ENCODE measurements around the gene ITPR1.

ITPR1 gene

DNA sequence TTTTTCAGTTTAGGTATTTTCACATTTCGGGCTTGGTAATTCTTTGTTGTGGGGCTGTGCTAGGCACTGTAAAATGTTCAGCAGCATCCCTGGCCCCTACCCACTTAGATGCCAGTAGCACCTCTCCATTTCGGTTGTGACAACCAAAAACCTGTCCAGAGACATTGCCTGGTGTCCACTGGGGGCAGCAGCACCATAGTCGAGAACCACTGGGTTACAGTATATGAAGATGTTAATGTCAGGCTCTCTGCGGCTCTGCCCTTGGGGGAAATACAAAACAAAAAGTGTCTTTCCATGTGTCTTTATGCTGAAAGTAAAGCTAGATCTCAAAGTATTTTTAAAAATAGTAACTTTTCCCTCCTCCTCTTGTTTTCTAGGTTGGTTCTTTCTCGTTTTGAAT is 177.2 kb downstream of the ITPR1 start:
- no peak overlapping the region for H3K27ac Mint-ChIP-seq
- H3K4me1 Mint-ChIP-seq: no peaks in the 10 kb centered on the region
- H3K27me3 Mint-ChIP-seq: no peaks in the 10 kb centered on the region
- H3K9me3 Mint-ChIP-seq: no peaks in the 10 kb centered on the region
- peaks cover 26% of the 10 kb centered on the region for H3K36me3 Mint-ChIP-seq
- no peak for DNase-seq
- CTCF ChIA-PET: interaction anchor here (0.6 to 0.7 kb wide), 2 partner anchors 14 to 327 kb away, joined by 3 read pairs; no protein-coding TSS in a partner anchor
- H3K4me3 Mint-ChIP-seq: no peak overlapping the region

DNA sequence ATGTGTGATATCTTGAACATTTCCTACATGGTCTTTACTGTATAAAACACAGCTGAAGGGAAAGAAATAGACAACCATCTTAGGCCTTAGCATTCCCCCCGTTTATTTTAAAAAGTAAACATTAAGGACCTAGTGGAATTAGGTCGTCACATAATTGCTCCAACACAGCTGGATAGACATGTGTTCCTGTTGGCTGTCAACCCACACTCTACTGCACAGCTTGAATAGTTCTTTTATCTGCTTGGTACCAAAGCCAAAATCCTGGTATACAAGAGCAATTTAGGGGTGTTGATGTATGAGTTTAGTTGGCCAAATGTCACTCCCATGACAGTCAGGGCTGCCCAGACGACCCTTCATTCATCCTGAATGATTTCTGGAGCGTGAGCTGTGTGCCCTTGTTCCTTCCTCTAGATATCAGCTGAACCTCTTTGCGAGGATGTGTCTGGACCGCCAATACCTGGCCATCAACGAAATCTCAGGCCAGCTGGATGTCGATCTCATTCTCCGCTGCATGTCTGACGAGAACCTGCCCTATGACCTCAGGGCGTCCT is 179.7 kb downstream of the ITPR1 start:
- H3K9me3 Mint-ChIP-seq: no peaks in the 10 kb centered on the region
- CTCF ChIA-PET: interaction anchor here (0.9 kb wide), 1 partner anchor 39 kb away, joined by 3 read pairs; no protein-coding TSS in a partner anchor
- peaks cover 24% of the 10 kb centered on the region for H3K36me3 Mint-ChIP-seq
- no peak overlapping the region for H3K27ac Mint-ChIP-seq
- H3K4me1 Mint-ChIP-seq: no peaks in the 10 kb centered on the region
- H3K27me3 Mint-ChIP-seq: no peaks in the 10 kb centered on the region
- H3K4me3 Mint-ChIP-seq: no peak overlapping the region
- DNase-seq: no peak

DNA sequence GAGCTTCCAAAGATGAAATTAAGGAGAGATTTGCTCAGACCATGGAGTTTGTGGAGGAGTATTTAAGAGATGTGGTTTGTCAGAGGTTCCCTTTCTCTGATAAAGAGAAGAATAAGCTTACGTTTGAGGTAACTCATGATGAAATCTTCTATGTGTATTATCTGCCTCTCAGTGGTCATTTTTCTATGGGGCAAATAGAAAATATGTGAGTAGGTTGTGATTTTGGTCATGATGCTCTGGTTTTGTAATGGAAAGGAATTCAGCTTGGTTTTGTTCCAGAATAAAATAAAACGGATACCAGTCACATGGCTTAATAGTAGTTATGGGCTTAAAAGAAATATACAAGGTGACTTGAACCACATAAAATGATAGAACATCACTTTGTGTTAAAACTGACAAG is 181.1 kb downstream of the ITPR1 start:
- H3K27me3 Mint-ChIP-seq: no peaks in the 10 kb centered on the region
- H3K9me3 Mint-ChIP-seq: no peaks in the 10 kb centered on the region
- H3K4me3 Mint-ChIP-seq: no peak overlapping the region
- DNase-seq: no peak
- H3K27ac Mint-ChIP-seq: no peak overlapping the region
- H3K36me3 Mint-ChIP-seq: peaks cover 23% of the 10 kb centered on the region
- CTCF ChIA-PET: interaction anchor here (1.4 to 1.5 kb wide), 2 partner anchors 13 to 38 kb away, joined by 4 read pairs; no protein-coding TSS in a partner anchor
- no peaks in the 10 kb centered on the region for H3K4me1 Mint-ChIP-seq

DNA sequence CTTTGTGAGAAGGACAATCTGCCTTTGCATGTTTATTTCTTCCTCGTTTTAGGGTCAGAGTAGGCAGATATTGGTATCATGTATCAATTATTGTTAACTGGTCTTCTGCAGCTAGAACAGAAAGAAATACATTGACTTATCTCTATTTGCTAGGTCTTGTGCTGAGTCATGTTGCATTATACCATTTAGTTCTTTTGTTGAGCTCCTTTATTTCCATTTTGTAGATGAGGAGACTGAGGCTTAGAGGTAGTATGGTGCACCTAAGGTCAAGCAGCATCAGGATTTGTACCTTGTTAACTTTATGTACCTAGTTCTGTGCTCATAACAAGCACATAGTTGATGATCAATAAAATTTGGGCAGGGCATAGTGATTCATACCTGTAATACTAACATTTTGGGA is 182.6 kb downstream of the ITPR1 start:
- no peaks in the 10 kb centered on the region for H3K27me3 Mint-ChIP-seq
- peaks cover 19% of the 10 kb centered on the region for H3K36me3 Mint-ChIP-seq
- no peak for DNase-seq
- no peak overlapping the region for H3K4me3 Mint-ChIP-seq
- H3K27ac Mint-ChIP-seq: no peak overlapping the region
- H3K9me3 Mint-ChIP-seq: no peaks in the 10 kb centered on the region
- CTCF ChIA-PET: no interaction called here
- H3K4me1 Mint-ChIP-seq: no peaks in the 10 kb centered on the region

DNA sequence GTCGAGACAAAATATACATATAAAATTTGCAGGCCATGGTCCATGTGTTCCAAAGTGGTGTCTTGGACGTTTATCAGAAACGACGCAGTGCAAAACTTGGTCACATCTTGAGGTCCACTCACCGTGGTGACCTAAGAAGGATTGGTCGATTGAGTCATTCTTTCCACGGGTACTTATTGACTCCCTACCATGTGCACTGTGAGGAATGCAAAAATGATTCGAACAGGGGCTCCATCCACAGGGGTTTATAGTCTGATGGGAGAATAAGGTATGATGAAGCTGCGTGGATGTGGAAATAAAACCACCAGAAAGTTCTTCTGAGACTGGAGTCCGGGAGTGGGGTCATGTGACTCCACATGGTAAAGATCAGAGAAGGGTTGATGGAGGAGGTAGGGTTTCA is 185.2 kb downstream of the ITPR1 start:
- CTCF ChIA-PET: no interaction called here

DNA sequence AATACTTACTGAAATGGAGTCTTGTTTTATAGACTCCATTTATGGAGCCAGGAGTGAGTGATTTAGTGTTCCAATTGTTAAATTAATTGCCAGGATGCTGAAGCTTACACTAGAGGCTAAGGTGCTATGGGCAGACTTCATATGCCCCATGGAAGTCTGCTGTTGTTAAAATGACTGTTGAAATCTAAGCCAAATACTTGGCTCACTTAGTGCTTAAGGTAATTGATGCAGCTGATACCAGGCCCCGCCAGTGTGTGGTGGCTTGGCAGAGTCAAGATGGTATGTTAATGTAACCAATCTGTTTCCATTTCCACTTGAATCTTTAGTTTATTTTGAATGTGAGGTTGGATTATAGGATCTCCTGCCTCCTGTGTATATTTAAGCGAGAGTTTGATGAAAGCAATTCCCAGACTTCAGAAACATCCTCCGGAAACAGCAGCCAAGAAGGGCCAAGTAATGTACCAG is 187.1 kb downstream of the ITPR1 start:
- H3K4me3 Mint-ChIP-seq: no peak overlapping the region
- peaks cover 24% of the 10 kb centered on the region for H3K36me3 Mint-ChIP-seq
- CTCF ChIA-PET: no interaction called here
- peaks cover 6% of the 10 kb centered on the region for H3K4me1 Mint-ChIP-seq
- no peak for DNase-seq
- H3K9me3 Mint-ChIP-seq: no peaks in the 10 kb centered on the region
- no peaks in the 10 kb centered on the region for H3K27me3 Mint-ChIP-seq
- H3K27ac Mint-ChIP-seq: no peak overlapping the region

More for the DNA sequence above, 185.2 kb downstream of the ITPR1 start:
- H3K9me3 Mint-ChIP-seq: no peaks in the 10 kb centered on the region
- H3K27ac Mint-ChIP-seq: no peak overlapping the region
- H3K4me3 Mint-ChIP-seq: no peak overlapping the region
- peaks cover 20% of the 10 kb centered on the region for H3K36me3 Mint-ChIP-seq
- no peaks in the 10 kb centered on the region for H3K27me3 Mint-ChIP-seq
- H3K4me1 Mint-ChIP-seq: no peaks in the 10 kb centered on the region
- no peak for DNase-seq

DNA sequence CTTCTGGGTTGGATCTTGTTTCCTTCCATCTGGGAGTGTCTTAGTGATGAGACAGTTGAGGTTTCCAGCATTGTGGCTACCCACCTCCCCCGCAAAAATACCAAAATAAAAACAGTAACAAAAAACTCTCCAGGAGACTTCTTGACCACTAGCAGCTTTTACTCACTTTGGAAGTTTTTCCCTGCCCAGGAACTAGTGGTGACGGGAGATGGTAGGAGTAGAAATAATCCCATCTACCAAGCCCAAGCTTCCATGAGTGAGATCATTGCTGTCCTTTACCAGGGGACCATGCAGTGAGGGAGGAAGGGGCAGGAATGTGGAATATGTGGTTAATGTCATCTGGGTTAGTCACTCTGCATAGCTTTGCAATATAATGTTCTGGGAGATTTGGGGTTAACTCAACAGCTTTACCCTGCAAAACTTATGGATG is 187.7 kb downstream of the ITPR1 start:
- peaks cover 6% of the 10 kb centered on the region for H3K4me1 Mint-ChIP-seq
- H3K27ac Mint-ChIP-seq: no peak overlapping the region
- CTCF ChIA-PET: interaction anchor here (1.1 kb wide), 1 partner anchor 31 kb away, joined by 3 read pairs; no protein-coding TSS in a partner anchor
- H3K36me3 Mint-ChIP-seq: peaks cover 26% of the 10 kb centered on the region
- no peaks in the 10 kb centered on the region for H3K9me3 Mint-ChIP-seq
- no peak for DNase-seq
- H3K27me3 Mint-ChIP-seq: no peaks in the 10 kb centered on the region
- no peak overlapping the region for H3K4me3 Mint-ChIP-seq

DNA sequence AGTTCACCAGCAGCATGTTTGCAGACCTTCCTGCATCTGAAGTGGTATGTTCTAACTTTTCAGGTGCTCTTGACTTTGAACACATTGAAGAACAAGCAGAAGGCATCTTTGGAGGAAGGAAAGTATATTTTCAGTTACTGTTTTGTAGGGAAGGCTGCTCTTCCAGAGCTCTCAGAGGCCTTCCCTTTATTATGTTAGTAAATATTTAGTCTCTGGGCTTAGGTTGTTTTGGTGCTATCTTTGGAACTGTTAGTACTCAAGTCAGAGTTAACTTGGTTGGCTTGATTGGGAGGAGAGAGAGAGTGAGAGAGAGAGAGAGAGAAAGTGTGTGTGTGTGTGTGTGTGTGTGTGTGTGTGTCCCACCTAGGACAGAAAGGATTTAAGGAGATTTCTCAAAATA is 188.2 kb downstream of the ITPR1 start:
- peaks cover 26% of the 10 kb centered on the region for H3K36me3 Mint-ChIP-seq
- no peaks in the 10 kb centered on the region for H3K9me3 Mint-ChIP-seq
- H3K27ac Mint-ChIP-seq: no peak overlapping the region
- DNase-seq: no peak
- CTCF ChIA-PET: interaction anchor here (1.1 kb wide), 1 partner anchor 30 kb away, joined by 3 read pairs; no protein-coding TSS in a partner anchor
- H3K27me3 Mint-ChIP-seq: no peaks in the 10 kb centered on the region
- H3K4me3 Mint-ChIP-seq: no peak overlapping the region
- peaks cover 6% of the 10 kb centered on the region for H3K4me1 Mint-ChIP-seq

DNA sequence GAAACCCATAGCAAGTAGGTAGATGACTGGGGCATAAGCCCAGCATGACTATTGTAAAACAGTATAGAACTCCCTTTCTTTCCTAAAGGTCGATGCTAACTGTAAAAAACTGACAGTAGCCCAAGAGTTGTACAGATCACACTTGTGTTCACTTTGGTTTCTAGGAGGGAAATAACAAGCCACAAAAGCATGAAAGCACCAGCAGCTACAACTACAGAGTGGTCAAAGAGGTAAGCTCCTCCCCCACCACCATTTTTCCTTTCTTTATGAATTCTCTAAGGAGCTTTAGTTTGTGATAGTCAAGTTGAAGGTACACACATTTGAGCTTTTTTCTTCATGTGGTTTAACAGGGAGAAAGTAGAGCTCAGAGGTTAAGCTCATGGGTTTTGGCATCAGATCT is 191.0 kb downstream of the ITPR1 start:
- H3K4me3 Mint-ChIP-seq: no peak overlapping the region
- no peaks in the 10 kb centered on the region for H3K9me3 Mint-ChIP-seq
- H3K27ac Mint-ChIP-seq: no peak overlapping the region
- peaks cover 27% of the 10 kb centered on the region for H3K36me3 Mint-ChIP-seq
- CTCF ChIA-PET: interaction anchor here (0.8 to 1.4 kb wide), 3 partner anchors 9 to 374 kb away, joined by 3 to 4 read pairs (median 4); no protein-coding TSS in a partner anchor
- H3K4me1 Mint-ChIP-seq: peaks cover 6% of the 10 kb centered on the region
- no peak for DNase-seq
- no peaks in the 10 kb centered on the region for H3K27me3 Mint-ChIP-seq

DNA sequence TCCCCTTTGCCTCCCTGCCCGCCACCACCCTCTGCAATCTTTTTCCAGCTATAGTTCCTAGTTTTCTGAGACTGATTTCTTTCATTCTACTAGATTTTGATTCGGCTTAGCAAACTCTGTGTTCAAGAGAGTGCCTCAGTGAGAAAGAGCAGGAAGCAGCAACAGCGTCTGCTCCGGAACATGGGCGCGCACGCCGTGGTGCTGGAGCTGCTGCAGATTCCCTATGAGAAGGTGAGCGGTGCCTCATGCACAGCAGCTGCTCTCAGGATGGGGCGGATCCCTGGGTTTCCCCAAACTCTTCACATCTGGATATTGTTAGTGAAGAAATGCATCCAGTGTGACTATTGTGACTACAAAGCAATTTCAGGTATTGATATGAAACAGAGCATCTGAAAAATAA is 191.8 kb downstream of the ITPR1 start:
- Mint-ChIP-seq H3K36me3 (peaks cover 28% of the 10 kb centered on the region), H3K27ac (no peak overlapping the region)

DNA sequence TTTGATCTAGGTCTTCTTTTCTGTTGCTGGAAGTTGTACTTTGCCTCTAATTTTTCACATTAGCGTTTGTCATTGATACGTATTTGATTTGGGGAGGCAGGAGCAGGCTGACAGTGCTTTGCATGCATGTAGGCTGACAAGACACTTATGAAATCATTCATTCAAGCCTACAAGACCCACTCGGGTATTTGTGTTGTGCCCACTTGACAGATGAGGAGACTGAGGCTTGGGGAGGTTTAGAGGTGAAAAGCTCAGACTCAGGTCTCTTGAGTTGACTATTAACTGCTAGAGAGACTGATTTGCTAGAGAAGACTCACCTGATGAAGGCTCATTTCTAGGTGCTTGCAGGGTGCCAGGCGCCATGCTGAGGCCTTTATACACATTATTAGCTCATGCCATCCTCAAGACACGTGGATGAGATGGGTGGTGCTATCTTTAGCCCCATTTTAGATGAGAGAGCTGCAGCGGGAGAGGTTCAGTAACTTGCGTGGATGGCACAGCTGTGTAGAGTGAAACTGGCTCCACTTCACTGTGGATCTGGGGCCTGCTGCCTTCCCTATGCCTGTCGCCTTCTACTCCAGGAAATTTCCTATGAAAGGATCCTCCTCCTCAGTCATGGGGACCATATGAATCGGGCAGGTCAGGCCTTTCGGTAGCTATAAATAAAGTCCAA is 192.7 kb downstream of the ITPR1 start:
- Mint-ChIP-seq H3K4me1 (peaks cover 6% of the 10 kb centered on the region), H3K4me3 (no peak overlapping the region), H3K9me3 (peaks cover 3% of the 10 kb centered on the region), H3K27me3 (no peaks in the 10 kb centered on the region), H3K36me3 (peaks cover 28% of the 10 kb centered on the region), H3K27ac (no peak overlapping the region)
- CTCF ChIA-PET: interaction anchor here (1.0 to 1.5 kb wide), 2 partner anchors 12 to 26 kb away, joined by 4 to 6 read pairs; no protein-coding TSS in a partner anchor
- DNase-seq: no peak

More for the DNA sequence above, 191.8 kb downstream of the ITPR1 start:
- Mint-ChIP-seq H3K4me3 (no peak overlapping the region), H3K27me3 (no peaks in the 10 kb centered on the region), H3K9me3 (peaks cover 2% of the 10 kb centered on the region), H3K4me1 (peaks cover 6% of the 10 kb centered on the region)
- CTCF ChIA-PET: interaction anchor here (1.4 kb wide), 1 partner anchor 373 kb away, joined by 4 read pairs; no protein-coding TSS in a partner anchor
- no peak for DNase-seq

DNA sequence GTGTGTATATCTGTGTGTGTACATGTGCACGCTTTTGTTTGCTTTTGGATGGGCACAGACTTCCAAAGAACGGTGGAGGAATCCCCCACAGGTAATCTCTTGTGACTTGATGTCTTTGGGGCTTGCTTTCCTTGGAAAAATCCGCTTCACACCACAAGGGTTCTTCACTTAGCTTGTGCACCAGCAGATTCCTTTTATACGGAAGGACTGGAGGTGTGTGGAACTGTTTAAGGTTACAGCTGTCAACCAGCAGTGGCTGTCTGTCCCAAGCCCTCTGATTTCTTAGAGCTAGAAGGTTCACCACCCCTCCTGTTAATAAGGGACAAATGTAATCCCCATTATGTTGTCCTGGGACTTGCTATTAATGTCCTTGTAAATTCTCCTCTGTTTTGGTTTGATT is 193.5 kb downstream of the ITPR1 start:
- peaks cover 29% of the 10 kb centered on the region for H3K36me3 Mint-ChIP-seq
- H3K4me3 Mint-ChIP-seq: no peak overlapping the region
- CTCF ChIA-PET: interaction anchor here (0.6 to 1.5 kb wide), 4 partner anchors 12 to 168 kb away, joined by 3 to 6 read pairs (median 4); no protein-coding TSS in a partner anchor
- peaks cover 3% of the 10 kb centered on the region for H3K9me3 Mint-ChIP-seq
- DNase-seq: no peak
- H3K4me1 Mint-ChIP-seq: peaks cover 6% of the 10 kb centered on the region
- H3K27ac Mint-ChIP-seq: no peak overlapping the region
- no peaks in the 10 kb centered on the region for H3K27me3 Mint-ChIP-seq

DNA sequence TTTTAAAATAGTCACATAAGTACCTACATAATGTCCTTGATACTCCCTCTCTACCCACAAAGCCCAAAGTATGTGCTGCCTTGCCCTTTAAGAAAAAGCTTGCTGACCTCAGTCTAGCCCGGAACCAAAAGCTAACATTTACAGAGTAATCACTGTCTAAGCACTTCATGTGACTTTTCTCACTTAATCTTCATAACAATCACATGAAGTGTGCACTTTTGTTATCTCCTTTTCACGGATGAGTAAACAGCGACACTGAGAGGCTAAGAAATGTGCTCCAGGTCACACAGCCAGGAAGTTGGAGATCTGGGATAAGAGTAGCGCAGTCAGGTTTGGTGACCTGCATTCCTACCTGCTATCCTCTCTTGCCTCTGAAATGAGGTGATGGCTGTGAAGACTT is 194.0 kb downstream of the ITPR1 start:
- H3K36me3 Mint-ChIP-seq: peaks cover 29% of the 10 kb centered on the region
- peaks cover 3% of the 10 kb centered on the region for H3K9me3 Mint-ChIP-seq
- H3K27me3 Mint-ChIP-seq: no peaks in the 10 kb centered on the region
- H3K27ac Mint-ChIP-seq: no peak overlapping the region
- CTCF ChIA-PET: interaction anchor here (0.6 to 1.5 kb wide), 3 partner anchors 13 to 168 kb away, joined by 3 to 4 read pairs (median 3); no protein-coding TSS in a partner anchor
- peaks cover 6% of the 10 kb centered on the region for H3K4me1 Mint-ChIP-seq
- H3K4me3 Mint-ChIP-seq: no peak overlapping the region
- DNase-seq: no peak

DNA sequence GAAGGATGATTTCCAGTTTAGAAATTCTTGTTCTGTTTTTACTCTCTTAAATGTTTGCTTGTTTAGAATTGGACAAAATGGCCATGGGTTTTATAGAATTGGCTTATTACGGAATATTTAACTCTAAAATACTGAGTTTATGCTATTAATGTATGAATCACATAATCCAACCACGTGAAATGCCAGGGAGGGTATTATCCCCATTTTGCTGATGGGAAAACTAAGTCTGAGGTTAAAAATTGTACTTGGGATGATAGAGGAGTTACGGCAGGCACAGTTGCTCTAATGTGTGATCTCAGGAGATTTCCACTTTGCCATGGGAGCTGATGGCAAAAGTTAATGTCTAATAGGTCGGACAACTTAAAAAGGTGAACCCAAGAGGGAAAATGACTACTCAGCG is 194.4 kb downstream of the ITPR1 start:
- no peaks in the 10 kb centered on the region for H3K27me3 Mint-ChIP-seq
- H3K36me3 Mint-ChIP-seq: peaks cover 28% of the 10 kb centered on the region
- H3K4me3 Mint-ChIP-seq: no peak overlapping the region
- H3K9me3 Mint-ChIP-seq: peaks cover 3% of the 10 kb centered on the region
- peaks cover 6% of the 10 kb centered on the region for H3K4me1 Mint-ChIP-seq
- H3K27ac Mint-ChIP-seq: no peak overlapping the region
- no peak for DNase-seq
- CTCF ChIA-PET: interaction anchor here (1.3 to 1.5 kb wide), 2 partner anchors 13 to 169 kb away, joined by 3 to 4 read pairs; no protein-coding TSS in a partner anchor
